HEK293 (cell line): ENCODE data around the gene CRHBP.

ENCODE experiments used
- CTCF ChIA-PET: fragments of 350-600 bp; formaldehyde crosslinking; extraction: SDS; loops from one replicate; lab custom pipeline; 2021; ENCODE audit warnings: antibody characterized with exemption; lab: Yijun Ruan, JAX
- POLR2A ChIA-PET: fragments of 300-600 bp; formaldehyde crosslinking; extraction: SDS; loops from one replicate; lab custom pipeline; 2020; ENCODE audit warnings: antibody characterized with exemption, inconsistent platforms; lab: Yijun Ruan, JAX
- H3K27ac ChIP-seq: fragments of 200-500 bp; sonication (Bioruptor generic); 2 replicates; pipeline ENCODE4 v1.5.1; 2014; ENCODE audit warnings: low read depth, low read length, control low read depth, inconsistent platforms; ENCODE audit errors: extremely low read depth
- H3K36me3 ChIP-seq, 2 experiments: fragments of 200-500 bp in 1 of 2; sonication (Bioruptor generic) in 1 of 2; 1 replicate in 1 of 2; 2 replicates in 1 of 2; pipeline ENCODE4 v1.5.1; 2014 to 2017; ENCODE audit warnings: inconsistent platforms in 2 of 2, low read length in 2 of 2; ENCODE audit not compliant: control insufficient read depth in 2 of 2, insufficient read depth in 1 of 2
- H3K4me1 ChIP-seq: fragments of 200-500 bp; sonication (Bioruptor generic); 2 replicates; pipeline ENCODE4 v1.5.1; 2014; ENCODE audit warnings: mild to moderate bottlenecking, low read length, inconsistent platforms; ENCODE audit not compliant: control insufficient read depth, insufficient read depth
- H3K4me3 ChIP-seq: 2 replicates; pipeline ENCODE4 v1.5.1; 2011; ENCODE audit warnings: low read depth, mild to moderate bottlenecking, control low read depth, low read length, moderate library complexity
- H3K9me3 ChIP-seq: fragments of 200-500 bp; sonication (Bioruptor generic); 2 replicates; pipeline ENCODE4 v1.5.1; 2014; ENCODE audit warnings: low read depth, low read length, inconsistent platforms; ENCODE audit not compliant: control insufficient read depth, insufficient read depth
- WT1 ChIP-seq: fragments of 450-650 bp; formaldehyde crosslinking; IDR thresholded peaks from 2 replicates; pipeline ENCODE4 v1.5.1; 2016; ENCODE audit warnings: missing biosample characterization, missing genetic modification characterization
- ZNF10 ChIP-seq: fragments of 450-650 bp; formaldehyde crosslinking; IDR thresholded peaks from 2 replicates; pipeline ENCODE4 v1.5.1; 2017; ENCODE audit warnings: missing biosample characterization, missing genetic modification characterization
- ZNF221 ChIP-seq: fragments of 450-650 bp; formaldehyde crosslinking; IDR thresholded peaks from 2 replicates; pipeline ENCODE4 v1.5.1; 2017; ENCODE audit warnings: missing biosample characterization, missing genetic modification characterization, borderline replicate concordance
- ZNF274 ChIP-seq, 2 experiments: fragments of 200-500 bp in 1 of 2; fragments of 450-650 bp in 1 of 2; sonication (Bioruptor generic) in 1 of 2; formaldehyde crosslinking in 1 of 2; IDR thresholded peaks; 2 replicates each; pipeline versions ENCODE4 v1.5.1 to v1.6.1; 2014 to 2016; ENCODE audit warnings: borderline replicate concordance in 1 of 2, inconsistent platforms in 1 of 2, low read length in 1 of 2, missing biosample characterization in 1 of 2, missing genetic modification characterization in 1 of 2
- ZNF335 ChIP-seq: fragments of 450-650 bp; formaldehyde crosslinking; conservative IDR thresholded peaks from 2 replicates; pipeline ENCODE4 v1.5.1; 2016; ENCODE audit warnings: missing biosample characterization, missing genetic modification characterization
- ZNF394 ChIP-seq: fragments of 450-650 bp; formaldehyde crosslinking; IDR thresholded peaks from 2 replicates; pipeline ENCODE4 v1.5.1; 2016; ENCODE audit warnings: missing biosample characterization, missing genetic modification characterization, mild to moderate bottlenecking, moderate library complexity, borderline replicate concordance
- ZNF426 ChIP-seq: fragments of 450-650 bp; formaldehyde crosslinking; IDR thresholded peaks from 2 replicates; pipeline ENCODE4 v1.5.1; 2017; ENCODE audit warnings: missing biosample characterization, missing genetic modification characterization, mild to moderate bottlenecking, inconsistent platforms, moderate library complexity
- ZNF501 ChIP-seq: fragments of 450-650 bp; formaldehyde crosslinking; IDR thresholded peaks from 2 replicates; pipeline ENCODE4 v1.5.1; 2016; ENCODE audit warnings: missing biosample characterization, missing genetic modification characterization
- ZNF623 ChIP-seq: fragments of 450-650 bp; formaldehyde crosslinking; IDR thresholded peaks from 2 replicates; pipeline ENCODE4 v1.5.1; 2016; ENCODE audit warnings: missing biosample characterization, missing genetic modification characterization
- ZNF629 ChIP-seq: fragments of 450-650 bp; formaldehyde crosslinking; IDR thresholded peaks from 2 replicates; pipeline ENCODE4 v1.5.1; 2017; ENCODE audit warnings: missing biosample characterization, missing genetic modification characterization
- TF ChIP-seq, protein P1 (sequence below): fragments of 450-650 bp; formaldehyde crosslinking; IDR thresholded peaks from 2 replicates; pipeline ENCODE4 v1.5.1; 2016; ENCODE audit warnings: missing biosample characterization, missing genetic modification characterization
- TF ChIP-seq, protein P2 (sequence below): fragments of 450-650 bp; formaldehyde crosslinking; IDR thresholded peaks from 2 replicates; pipeline ENCODE4 v1.5.1; 2016; ENCODE audit warnings: missing biosample characterization, missing genetic modification characterization
- TF ChIP-seq, protein P3 (sequence below): fragments of 450-650 bp; formaldehyde crosslinking; IDR thresholded peaks from 2 replicates; pipeline ENCODE4 v1.5.1; 2017; ENCODE audit warnings: missing biosample characterization, missing genetic modification characterization
- TF ChIP-seq, protein P4 (sequence below): fragments of 450-650 bp; formaldehyde crosslinking; IDR thresholded peaks from 2 replicates; pipeline ENCODE4 v1.5.1; 2016; ENCODE audit warnings: missing biosample characterization, missing genetic modification characterization
- TF ChIP-seq, protein P5 (sequence below): fragments of 450-650 bp; formaldehyde crosslinking; IDR thresholded peaks from 2 replicates; pipeline ENCODE4 v1.5.1; 2016; ENCODE audit warnings: missing biosample characterization, missing genetic modification characterization
- TF ChIP-seq, protein P6 (sequence below): fragments of 450-650 bp; formaldehyde crosslinking; IDR thresholded peaks from 2 replicates; pipeline ENCODE4 v1.5.1; 2016; ENCODE audit warnings: missing biosample characterization, missing genetic modification characterization
- TF ChIP-seq, protein P7 (sequence below): fragments of 450-650 bp; formaldehyde crosslinking; IDR thresholded peaks from 2 replicates; pipeline ENCODE4 v1.5.1; 2016; ENCODE audit warnings: missing biosample characterization, missing genetic modification characterization

CRHBP gene

GRCh38 chr5:76958991-76959767, 6.3 kb downstream of the CRHBP start (continued):
- TF ChIP-seq, protein P1, sequence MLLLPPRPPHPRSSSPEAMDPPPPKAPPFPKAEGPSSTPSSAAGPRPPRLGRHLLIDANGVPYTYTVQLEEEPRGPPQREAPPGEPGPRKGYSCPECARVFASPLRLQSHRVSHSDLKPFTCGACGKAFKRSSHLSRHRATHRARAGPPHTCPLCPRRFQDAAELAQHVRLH (tag by site-specific recombination) = no peak
- TF ChIP-seq ZNF335 (0 out of 2 replicates have a peak, but pooled peaks have one; percentile 27), ZNF629 (peak; percentile 47; the same call in 1 of the 2 replicates)
- TF ChIP-seq, all 188 proteins: peak for 7

DNA sequence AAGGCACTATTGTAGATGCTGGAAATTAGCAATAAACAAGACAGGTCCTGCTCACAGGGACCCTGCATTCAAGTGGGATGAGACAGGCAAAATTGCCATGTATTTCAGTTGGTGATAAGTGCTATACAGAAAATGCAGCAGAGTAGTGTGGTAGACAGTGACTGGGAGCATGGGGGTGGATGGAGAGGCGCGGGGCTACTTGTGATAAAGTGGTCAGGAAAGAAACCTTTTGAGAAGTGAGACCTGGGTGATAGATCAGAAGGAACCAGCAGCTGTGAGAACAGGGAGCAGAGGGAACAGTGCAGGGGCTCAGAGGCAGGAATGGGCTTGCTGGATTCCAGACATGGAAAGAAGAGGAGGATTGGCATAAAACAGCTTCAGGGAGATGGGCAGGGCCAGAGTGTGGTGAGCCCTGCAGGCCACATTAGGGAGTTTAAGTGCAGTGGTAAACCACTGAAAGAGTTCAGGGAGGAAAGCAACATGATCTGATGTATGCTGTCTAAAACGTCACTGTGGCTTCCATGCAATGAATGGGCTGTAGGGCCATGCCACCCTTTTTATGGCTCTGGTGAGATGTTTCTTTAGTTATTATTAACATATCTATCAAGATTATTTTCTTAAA, 7.3 kb downstream of the CRHBP start:
- H3K4me3 ChIP-seq = no peak overlapping the region
- H3K27ac ChIP-seq = no peak overlapping the region
- H3K36me3 ChIP-seq = no peaks in the 10 kb centered on the region
- H3K9me3 ChIP-seq = no peaks in the 10 kb centered on the region
- CTCF ChIA-PET = no interaction called here
- POLR2A ChIA-PET = no interaction called here
- TF ChIP-seq, protein P2, sequence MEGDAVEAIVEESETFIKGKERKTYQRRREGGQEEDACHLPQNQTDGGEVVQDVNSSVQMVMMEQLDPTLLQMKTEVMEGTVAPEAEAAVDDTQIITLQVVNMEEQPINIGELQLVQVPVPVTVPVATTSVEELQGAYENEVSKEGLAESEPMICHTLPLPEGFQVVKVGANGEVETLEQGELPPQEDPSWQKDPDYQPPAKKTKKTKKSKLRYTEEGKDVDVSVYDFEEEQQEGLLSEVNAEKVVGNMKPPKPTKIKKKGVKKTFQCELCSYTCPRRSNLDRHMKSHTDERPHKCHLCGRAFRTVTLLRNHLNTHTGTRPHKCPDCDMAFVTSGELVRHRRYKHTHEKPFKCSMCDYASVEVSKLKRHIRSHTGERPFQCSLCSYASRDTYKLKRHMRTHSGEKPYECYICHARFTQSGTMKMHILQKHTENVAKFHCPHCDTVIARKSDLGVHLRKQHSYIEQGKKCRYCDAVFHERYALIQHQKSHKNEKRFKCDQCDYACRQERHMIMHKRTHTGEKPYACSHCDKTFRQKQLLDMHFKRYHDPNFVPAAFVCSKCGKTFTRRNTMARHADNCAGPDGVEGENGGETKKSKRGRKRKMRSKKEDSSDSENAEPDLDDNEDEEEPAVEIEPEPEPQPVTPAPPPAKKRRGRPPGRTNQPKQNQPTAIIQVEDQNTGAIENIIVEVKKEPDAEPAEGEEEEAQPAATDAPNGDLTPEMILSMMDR = no peak
- TF ChIP-seq, protein P3, sequence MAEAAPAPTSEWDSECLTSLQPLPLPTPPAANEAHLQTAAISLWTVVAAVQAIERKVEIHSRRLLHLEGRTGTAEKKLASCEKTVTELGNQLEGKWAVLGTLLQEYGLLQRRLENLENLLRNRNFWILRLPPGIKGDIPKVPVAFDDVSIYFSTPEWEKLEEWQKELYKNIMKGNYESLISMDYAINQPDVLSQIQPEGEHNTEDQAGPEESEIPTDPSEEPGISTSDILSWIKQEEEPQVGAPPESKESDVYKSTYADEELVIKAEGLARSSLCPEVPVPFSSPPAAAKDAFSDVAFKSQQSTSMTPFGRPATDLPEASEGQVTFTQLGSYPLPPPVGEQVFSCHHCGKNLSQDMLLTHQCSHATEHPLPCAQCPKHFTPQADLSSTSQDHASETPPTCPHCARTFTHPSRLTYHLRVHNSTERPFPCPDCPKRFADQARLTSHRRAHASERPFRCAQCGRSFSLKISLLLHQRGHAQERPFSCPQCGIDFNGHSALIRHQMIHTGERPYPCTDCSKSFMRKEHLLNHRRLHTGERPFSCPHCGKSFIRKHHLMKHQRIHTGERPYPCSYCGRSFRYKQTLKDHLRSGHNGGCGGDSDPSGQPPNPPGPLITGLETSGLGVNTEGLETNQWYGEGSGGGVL (tag by site-specific recombination) = no peak
- TF ChIP-seq ZNF394 (tag by site-specific recombination) (no peak), ZNF501 (tag by site-specific recombination) (no peak), WT1 (peak; percentile 91), ZNF623 (tag by site-specific recombination) (no peak)
- H3K4me1 ChIP-seq = 0 out of 2 replicates have a peak, but pooled peaks cover 3% of the 10 kb centered on the region

GRCh38 chr5:76964060-76964459, 11.2 kb downstream of the CRHBP start:
- ChIA-PET POLR2A (no interaction called here), CTCF (interaction anchor here (0.6 to 1.8 kb wide), 2 partner anchors 17 to 52 kb away, joined by 3 to 5 read pairs; no protein-coding TSS in a partner anchor)
- H3K27ac ChIP-seq = no peak overlapping the region
- TF ChIP-seq, protein P4, sequence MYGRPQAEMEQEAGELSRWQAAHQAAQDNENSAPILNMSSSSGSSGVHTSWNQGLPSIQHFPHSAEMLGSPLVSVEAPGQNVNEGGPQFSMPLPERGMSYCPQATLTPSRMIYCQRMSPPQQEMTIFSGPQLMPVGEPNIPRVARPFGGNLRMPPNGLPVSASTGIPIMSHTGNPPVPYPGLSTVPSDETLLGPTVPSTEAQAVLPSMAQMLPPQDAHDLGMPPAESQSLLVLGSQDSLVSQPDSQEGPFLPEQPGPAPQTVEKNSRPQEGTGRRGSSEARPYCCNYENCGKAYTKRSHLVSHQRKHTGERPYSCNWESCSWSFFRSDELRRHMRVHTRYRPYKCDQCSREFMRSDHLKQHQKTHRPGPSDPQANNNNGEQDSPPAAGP (tag by site-specific recombination) = no peak
- TF ChIP-seq WT1 = peak; percentile 70
- no peak for TF ChIP-seq ZNF629
- TF ChIP-seq, all 188 proteins: peak for 1
- Histone ChIP-seq H3K9me3 (no peaks in the 10 kb centered on the region), H3K4me3 (no peak overlapping the region), H3K4me1 (0 out of 2 replicates have a peak, but pooled peaks cover 3% of the 10 kb centered on the region), H3K36me3 (no peaks in the 10 kb centered on the region)

- Histone ChIP-seq H3K4me3 (no peak overlapping the region), H3K4me1 (no peaks in the 10 kb centered on the region), H3K27ac (no peak overlapping the region), H3K36me3 (no peaks in the 10 kb centered on the region), H3K9me3 (no peaks in the 10 kb centered on the region)
- POLR2A ChIA-PET = no interaction called here
- CTCF ChIA-PET = no interaction called here
- TF ChIP-seq ZNF10 (tag by site-specific recombination) (no peak), ZNF426 (no peak), ZNF274 (IDR thresholded peaks at IDR 0.05; ENCODE audit: low read length) (no peak), ZNF274 (tag by site-specific recombination; IDR thresholded peaks at IDR 0.05; ENCODE audit: borderline replicate concordance) (no peak), ZNF221 (tag by site-specific recombination) (no peak)
- TF ChIP-seq, protein P5, sequence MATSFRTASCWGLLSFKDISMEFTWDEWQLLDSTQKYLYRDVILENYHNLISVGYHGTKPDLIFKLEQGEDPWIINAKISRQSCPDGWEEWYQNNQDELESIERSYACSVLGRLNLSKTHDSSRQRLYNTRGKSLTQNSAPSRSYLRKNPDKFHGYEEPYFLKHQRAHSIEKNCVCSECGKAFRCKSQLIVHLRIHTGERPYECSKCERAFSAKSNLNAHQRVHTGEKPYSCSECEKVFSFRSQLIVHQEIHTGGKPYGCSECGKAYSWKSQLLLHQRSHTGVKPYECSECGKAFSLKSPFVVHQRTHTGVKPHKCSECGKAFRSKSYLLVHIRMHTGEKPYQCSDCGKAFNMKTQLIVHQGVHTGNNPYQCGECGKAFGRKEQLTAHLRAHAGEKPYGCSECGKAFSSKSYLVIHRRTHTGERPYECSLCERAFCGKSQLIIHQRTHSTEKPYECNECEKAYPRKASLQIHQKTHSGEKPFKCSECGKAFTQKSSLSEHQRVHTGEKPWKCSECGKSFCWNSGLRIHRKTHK = no peak
- TF ChIP-seq, protein P6, sequence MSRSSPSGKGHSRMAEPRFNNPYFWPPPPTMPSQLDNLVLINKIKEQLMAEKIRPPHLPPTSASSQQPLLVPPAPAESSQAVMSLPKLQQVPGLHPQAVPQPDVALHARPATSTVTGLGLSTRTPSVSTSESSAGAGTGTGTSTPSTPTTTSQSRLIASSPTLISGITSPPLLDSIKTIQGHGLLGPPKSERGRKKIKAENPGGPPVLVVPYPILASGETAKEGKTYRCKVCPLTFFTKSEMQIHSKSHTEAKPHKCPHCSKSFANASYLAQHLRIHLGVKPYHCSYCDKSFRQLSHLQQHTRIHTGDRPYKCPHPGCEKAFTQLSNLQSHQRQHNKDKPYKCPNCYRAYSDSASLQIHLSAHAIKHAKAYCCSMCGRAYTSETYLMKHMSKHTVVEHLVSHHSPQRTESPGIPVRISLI (tag by site-specific recombination) = no peak
- TF ChIP-seq, protein P7, sequence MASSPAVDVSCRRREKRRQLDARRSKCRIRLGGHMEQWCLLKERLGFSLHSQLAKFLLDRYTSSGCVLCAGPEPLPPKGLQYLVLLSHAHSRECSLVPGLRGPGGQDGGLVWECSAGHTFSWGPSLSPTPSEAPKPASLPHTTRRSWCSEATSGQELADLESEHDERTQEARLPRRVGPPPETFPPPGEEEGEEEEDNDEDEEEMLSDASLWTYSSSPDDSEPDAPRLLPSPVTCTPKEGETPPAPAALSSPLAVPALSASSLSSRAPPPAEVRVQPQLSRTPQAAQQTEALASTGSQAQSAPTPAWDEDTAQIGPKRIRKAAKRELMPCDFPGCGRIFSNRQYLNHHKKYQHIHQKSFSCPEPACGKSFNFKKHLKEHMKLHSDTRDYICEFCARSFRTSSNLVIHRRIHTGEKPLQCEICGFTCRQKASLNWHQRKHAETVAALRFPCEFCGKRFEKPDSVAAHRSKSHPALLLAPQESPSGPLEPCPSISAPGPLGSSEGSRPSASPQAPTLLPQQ = no peak
Observed at GRCh38 chr5:76971511-76971910, 18.7 kb downstream of the CRHBP start.
